CD4-positive, alpha-beta memory T cell (primary cell): Measurements from ENCODE around the gene ABCF2. TPM values are rescaled to one million over a fixed set of nuclear protein-coding genes. Genes with fewer than 3 reads are reported as not detected.

Source experiments
- CTCF ChIA-PET: fragments of 350-600 bp; sonication (Branson Sonifier 250); formaldehyde crosslinking; loops from one replicate; lab custom pipeline; 2021; ENCODE audit warnings: inconsistent platforms; ENCODE audit not compliant: partially characterized antibody; lab: Charles Lee
- POLR2A ChIA-PET: fragments of 350-600 bp; sonication (Branson Sonifier 250); formaldehyde crosslinking; loops from one replicate; lab custom pipeline; 2021; ENCODE audit not compliant: partially characterized antibody; lab: Charles Lee
- DNase-seq, 5 donors: peaks; one replicate each; pipeline versions ENCODE4 v3.0.0 to v3.0.0-alpha.2; 2020 to 2022; ENCODE audit warnings: mixed read lengths in 1 of 5
- H3K27ac ChIP-seq: one replicate; pipeline ENCODE4 v1.7.0; 2013; ENCODE audit warnings: low read depth, low read length
- H3K27me3 ChIP-seq: 2 replicates; pipeline ENCODE4 v1.7.0; 2013; ENCODE audit warnings: mild to moderate bottlenecking, low read length, moderate library complexity; ENCODE audit not compliant: insufficient read depth
- H3K36me3 ChIP-seq: 2 replicates; pipeline ENCODE4 v1.7.0; 2013; ENCODE audit warnings: mild to moderate bottlenecking, low read length, moderate library complexity; ENCODE audit not compliant: insufficient read depth
- H3K4me1 ChIP-seq: 2 replicates; pipeline ENCODE4 v1.7.0; 2013; ENCODE audit warnings: mild to moderate bottlenecking, low read length, moderate library complexity; ENCODE audit not compliant: insufficient read depth
- H3K4me3 ChIP-seq, 2 donors: one replicate each; pipeline ENCODE4 v1.7.0; 2013; ENCODE audit warnings: low read length in 2 of 2, mild to moderate bottlenecking in 1 of 2
- H3K9me3 ChIP-seq, 2 donors: one replicate each; pipeline ENCODE4 v1.7.0; 2013; ENCODE audit warnings: low read length in 2 of 2, control low read depth in 1 of 2; ENCODE audit not compliant: control insufficient read depth in 1 of 2
- H3K27ac Mint-ChIP-seq, 7 donors: one replicate each; pipeline ENCODE4 v1.8.0; 2020 to 2021; ENCODE audit warnings: mixed read lengths in 7 of 7, mild to moderate bottlenecking in 6 of 7, inconsistent platforms in 3 of 7, moderate library complexity in 3 of 7
- H3K27me3 Mint-ChIP-seq, 2 donors: one replicate each; pipeline ENCODE4 v1.8.0; 2020 to 2021; ENCODE audit warnings: mixed read lengths in 2 of 2
- H3K36me3 Mint-ChIP-seq, 2 donors: one replicate each; pipeline ENCODE4 v1.8.0; 2020 to 2021; ENCODE audit warnings: mixed read lengths in 2 of 2, inconsistent platforms in 1 of 2, mild to moderate bottlenecking in 1 of 2
- H3K4me1 Mint-ChIP-seq, 4 donors: one replicate each; pipeline ENCODE4 v1.8.0; 2020 to 2021; ENCODE audit warnings: mixed read lengths in 4 of 4, mild to moderate bottlenecking in 1 of 4
- H3K4me3 Mint-ChIP-seq, 8 donors: one replicate each; pipeline ENCODE4 v1.8.0; 2020 to 2021; ENCODE audit warnings: mixed read lengths in 8 of 8, mild to moderate bottlenecking in 7 of 8, moderate library complexity in 6 of 8, inconsistent platforms in 3 of 8
- H3K9me3 Mint-ChIP-seq, 8 donors: one replicate each; pipeline ENCODE4 v1.8.0; 2020 to 2021; ENCODE audit warnings: mixed read lengths in 8 of 8, mild to moderate bottlenecking in 5 of 8, inconsistent platforms in 3 of 8, moderate library complexity in 1 of 8
- intact Hi-C: fragments of 100-400 bp; cut with micrococcal nuclease; formaldehyde crosslinking; loops from one replicate; pipeline ENCODE4 v1.15.1; 2023
- polyA plus RNA-seq, 2 donors: library from polyadenylated mRNA; unstranded; fragments of 300-500 nt; fragmentation: Illumina TruSeq; gene quantifications; one replicate each; pipeline ENCODE4 v1.2.3, GENCODE V29; 2021
- total RNA-seq, 2 experiments: library from RNA; stranded (reverse); gene quantifications; one replicate each; pipeline ENCODE4 v1.2.3, GENCODE V29; 2021

ABCF2 gene
- total and polyA plus RNA-seq, 4 experiments from 2014 or later, result 31.4 to 37.3 (median 34.4) TPM

GRCh38 chr7:151232091-151232916 is 5.3 kb upstream of the ABCF2 start, which contains the start of gene CHPF2:
CHPF2 (plus strand) TSS chr7:151232483; CDS start chr7:151234012, 1,529 bp downstream.
- Mint-ChIP-seq H3K4me3 (peak within 1 kb of the TSS; percentile 98 to 100 (median 99)), H3K4me1 (peaks cover 18 to 55% (median 33%) of the 10 kb centered on the region in 4 donors), H3K27ac (peak within 1 kb of the TSS; percentile 95 to 99 (median 98)), H3K9me3 (no peaks in the 10 kb centered on the region), H3K36me3 (peaks cover 11 to 28% of the 10 kb centered on the region in 2 donors), H3K27me3 (no peaks in the 10 kb centered on the region)
- POLR2A ChIA-PET, result interaction anchor here (0.9 to 3.6 kb wide), 6 partner anchors 11 to 115 kb away, joined by 3 to 50 read pairs (median 4); no protein-coding TSS in a partner anchor
- H3K27me3 ChIP-seq, result no peaks in the 10 kb centered on the region
- peaks cover 38% of the 10 kb centered on the region for H3K4me1 ChIP-seq
- H3K27ac ChIP-seq, result peak within 1 kb of the TSS; percentile 85
- H3K9me3 ChIP-seq, result no peaks in the 10 kb centered on the region
- intact Hi-C loops, result loop anchor here (1.0 to 5.0 kb wide), 3 partner anchors 12 to 400 kb away; partner anchors contain the start of genes FASTK and TMUB1
- H3K4me3 ChIP-seq, result peak within 1 kb of the TSS; percentile 75 to 94
- CTCF ChIA-PET, result interaction anchor here (2.1 kb wide), 1 partner anchor 11 kb away, joined by 16 read pairs; no protein-coding TSS in a partner anchor
- peaks cover 22% of the 10 kb centered on the region for H3K36me3 ChIP-seq
- peak; percentile 83 to 90 (median 87) for DNase-seq

- H3K4me1 ChIP-seq, result peaks cover 43% of the 10 kb centered on the region
- H3K9me3 Mint-ChIP-seq, result no peaks in the 10 kb centered on the region
- peak overlapping the region in 5 of 7 donors; percentile 40 to 99 (median 97) for H3K27ac Mint-ChIP-seq
- H3K27me3 ChIP-seq, result no peaks in the 10 kb centered on the region
- peaks cover 11% of the 10 kb centered on the region for H3K36me3 ChIP-seq
- peak overlapping the region in 6 of 8 donors; percentile 18 to 99 (median 97) for H3K4me3 Mint-ChIP-seq
- POLR2A ChIA-PET, result no interaction called here
- CTCF ChIA-PET, result no interaction called here
- no peak overlapping the region for H3K4me3 ChIP-seq
- H3K27me3 Mint-ChIP-seq, result no peaks in the 10 kb centered on the region
- no peak for DNase-seq
- H3K9me3 ChIP-seq, result no peaks in the 10 kb centered on the region
- peaks cover 28 to 63% (median 38%) of the 10 kb centered on the region in 4 donors for H3K4me1 Mint-ChIP-seq
- intact Hi-C loops, result loop anchor here (5.0 kb wide), 1 partner anchor 149 kb away; the partner anchor contains the start of genes FASTK and TMUB1
- peaks cover 3 to 23% of the 10 kb centered on the region in 2 donors for H3K36me3 Mint-ChIP-seq
- no peak overlapping the region for H3K27ac ChIP-seq
These were observed 4.1 kb upstream of the ABCF2 start for GRCh38 chr7:151231080-151231479.

- H3K27ac Mint-ChIP-seq, result no peak overlapping the region
- peaks cover 38 to 64% (median 51%) of the 10 kb centered on the region in 4 donors for H3K4me1 Mint-ChIP-seq
- H3K9me3 Mint-ChIP-seq, result no peaks in the 10 kb centered on the region
- Histone ChIP-seq H3K36me3 (peaks cover 7% of the 10 kb centered on the region), H3K4me1 (peaks cover 47% of the 10 kb centered on the region), H3K27me3 (no peaks in the 10 kb centered on the region), H3K9me3 (no peaks in the 10 kb centered on the region), H3K27ac (no peak overlapping the region), H3K4me3 (no peak overlapping the region)
- intact Hi-C loops, result no loop called here
- ChIA-PET POLR2A (interaction anchor here (0.6 kb wide), 1 partner anchor 29 kb away, joined by 4 read pairs; no protein-coding TSS in a partner anchor), CTCF (interaction anchor here (0.7 kb wide), 1 partner anchor 47 kb away, joined by 3 read pairs; no protein-coding TSS in a partner anchor)
- no peak for DNase-seq
- peaks cover 16 to 36% of the 10 kb centered on the region in 2 donors for H3K36me3 Mint-ChIP-seq
- H3K4me3 Mint-ChIP-seq, result no peak overlapping the region
- no peaks in the 10 kb centered on the region for H3K27me3 Mint-ChIP-seq
These were observed 2.2 kb upstream of the ABCF2 start for GRCh38 chr7:151229249-151229648.

GRCh38 chr7:151228024-151228866 is 1.2 kb upstream of the ABCF2 start:
- H3K27ac ChIP-seq, result peak overlapping the region; percentile 83
- H3K36me3 ChIP-seq, result peaks cover 17% of the 10 kb centered on the region
- no peak for DNase-seq
- ChIA-PET POLR2A (interaction anchor here (0.7 to 3.6 kb wide), 8 partner anchors 10 to 1513 kb away, joined by 3 to 32 read pairs (median 7); no protein-coding TSS in a partner anchor), CTCF (interaction anchor here (1.3 to 2.9 kb wide), 3 partner anchors 9 to 265 kb away, joined by 3 to 33 read pairs (median 4); no protein-coding TSS in a partner anchor)
- no peaks in the 10 kb centered on the region for H3K9me3 ChIP-seq
- H3K36me3 Mint-ChIP-seq, result peaks cover 18 to 36% of the 10 kb centered on the region in 2 donors
- peak overlapping the region; percentile 95 to 100 (median 96) for H3K4me3 Mint-ChIP-seq
- intact Hi-C loops, result no loop called here
- H3K27me3 ChIP-seq, result no peaks in the 10 kb centered on the region
- H3K9me3 Mint-ChIP-seq, result no peaks in the 10 kb centered on the region
- peak overlapping the region; percentile 62 to 80 for H3K4me3 ChIP-seq
- H3K4me1 Mint-ChIP-seq, result peaks cover 31 to 59% (median 44%) of the 10 kb centered on the region in 4 donors
- H3K27me3 Mint-ChIP-seq, result no peaks in the 10 kb centered on the region
- peaks cover 37% of the 10 kb centered on the region for H3K4me1 ChIP-seq
- peak overlapping the region; percentile 95 to 98 (median 96) for H3K27ac Mint-ChIP-seq

- no peaks in the 10 kb centered on the region for H3K27me3 Mint-ChIP-seq
- H3K4me1 Mint-ChIP-seq, result peaks cover 26 to 46% (median 34%) of the 10 kb centered on the region in 4 donors
- H3K9me3 Mint-ChIP-seq, result peaks cover 0 to 2% (median 0%) of the 10 kb centered on the region in 8 donors
- peaks cover 28% of the 10 kb centered on the region for H3K4me1 ChIP-seq
- peak overlapping the region; percentile 95 to 100 (median 96) for H3K4me3 Mint-ChIP-seq
- peaks cover 30 to 41% of the 10 kb centered on the region in 2 donors for H3K36me3 Mint-ChIP-seq
- peak overlapping the region; percentile 83 for H3K27ac ChIP-seq
- peak overlapping the region; percentile 62 to 80 for H3K4me3 ChIP-seq
- POLR2A ChIA-PET, result interaction anchor here (0.9 to 3.6 kb wide), 11 partner anchors 9 to 293 kb away, joined by 3 to 32 read pairs (median 5); partner anchors contain the start of genes GBX1, H2BK1 and RHEB
- H3K9me3 ChIP-seq, result no peaks in the 10 kb centered on the region
- intact Hi-C loops, result loop anchor here (2.0 kb wide), 3 partner anchors 124 to 650 kb away; partner anchors contain the start of genes PRKAG2 and SLC4A2
- no peaks in the 10 kb centered on the region for H3K27me3 ChIP-seq
- DNase-seq, result no peak
- peak overlapping the region; percentile 95 to 98 (median 96) for H3K27ac Mint-ChIP-seq
- peaks cover 32% of the 10 kb centered on the region for H3K36me3 ChIP-seq
- CTCF ChIA-PET, result interaction anchor here (0.8 to 2.9 kb wide), 4 partner anchors 17 to 264 kb away, joined by 3 to 33 read pairs (median 4); no protein-coding TSS in a partner anchor
These were observed 488 bp downstream of the ABCF2 start for GRCh38 chr7:151226560-151226874.

- POLR2A ChIA-PET, result interaction anchor here (1.3 to 3.6 kb wide), 6 partner anchors 12 to 218 kb away, joined by 3 to 32 read pairs (median 12); partner anchors contain the start of gene H2BK1
- peaks cover 25% of the 10 kb centered on the region for H3K4me1 ChIP-seq
- H3K4me1 Mint-ChIP-seq, result peaks cover 24 to 41% (median 33%) of the 10 kb centered on the region in 4 donors
- H3K27me3 Mint-ChIP-seq, result no peaks in the 10 kb centered on the region
- peaks cover 0 to 2% (median 0%) of the 10 kb centered on the region in 8 donors for H3K9me3 Mint-ChIP-seq
- no peaks in the 10 kb centered on the region for H3K27me3 ChIP-seq
- H3K4me3 ChIP-seq, result peak overlapping the region; percentile 62 to 80
- CTCF ChIA-PET, result interaction anchor here (0.7 to 4.5 kb wide), 5 partner anchors 17 to 263 kb away, joined by 3 to 33 read pairs (median 4); no protein-coding TSS in a partner anchor
- no peak for DNase-seq
- intact Hi-C loops, result loop anchor here (2.0 kb wide), 3 partner anchors 125 to 651 kb away; partner anchors contain the start of genes PRKAG2 and SLC4A2
- peak overlapping the region; percentile 95 to 100 (median 96) for H3K4me3 Mint-ChIP-seq
- no peaks in the 10 kb centered on the region for H3K9me3 ChIP-seq
- H3K27ac ChIP-seq, result peak overlapping the region; percentile 83
- H3K27ac Mint-ChIP-seq, result peak overlapping the region in 6 of 7 donors; percentile 89 to 96 (median 96)
- H3K36me3 ChIP-seq, result peaks cover 34% of the 10 kb centered on the region
- H3K36me3 Mint-ChIP-seq, result peaks cover 33 to 43% of the 10 kb centered on the region in 2 donors
These were observed 976 bp downstream of the ABCF2 start for GRCh38 chr7:151225948-151226510.
